ENCODE data around the gene CDK5. TPM values are rescaled to one million over a fixed set of nuclear protein-coding genes. Genes with fewer than 3 reads are reported as not detected.

CDK5 gene
- total and polyA plus RNA-seq, 9 of the 15 experiments (the other 6 are each of a cell fraction or from before 2014, with no cell fraction given), result 3.2 to 38.0 (median 27.5) TPM

- TF ChIP-seq MAFK (IDR thresholded peaks at IDR 0.05; ENCODE audit: low read length) (no peak), MAFF (IDR thresholded peaks at IDR 0.05; ENCODE audit: low read length) (no peak), NEUROD1 (IDR thresholded peaks at IDR 0.05; ENCODE audit: borderline replicate concordance, low read depth, low read length, partially characterized antibody) (no peak), FOXP4 (CRISPR knock-in tag; IDR thresholded peaks at IDR 0.05; ENCODE audit: borderline replicate concordance) (no peak; the same call in 1 of the 2 replicates), DPF2 (IDR thresholded peaks at IDR 0.05) (peak; percentile 25), ELK1 (CRISPR knock-in tag; IDR thresholded peaks at IDR 0.05) (no peak), MTA1 (IDR thresholded peaks at IDR 0.05; ENCODE audit: borderline replicate concordance) (no peak), CBX3 (IDR thresholded peaks at IDR 0.05; ENCODE audit: borderline replicate concordance in 1 of 2, low read length in 2 of 2) (no peak), ETV1 (tag; conservative IDR thresholded peaks at IDR 0.05; ENCODE audit: low read depth) (no peak), SMARCE1 (IDR thresholded peaks at IDR 0.05) (0 out of 2 replicates have a peak, but pooled peaks have one; percentile 61), CREB3L1 (IDR thresholded peaks at IDR 0.05; ENCODE audit: borderline replicate concordance, low read depth) (no peak), RAD51 (IDR thresholded peaks at IDR 0.05; ENCODE audit: borderline replicate concordance, low read depth) (no peak), CTCF (IDR thresholded peaks at IDR 0.05 in 2 of 3, conservative IDR thresholded peaks at IDR 0.05 in 1 of 3; ENCODE audit: insufficient read depth in 2 of 3, low read depth in 1 of 3, low read length in 3 of 3) (no peak), ARID1B (IDR thresholded peaks at IDR 0.05) (peak; percentile 15; the same call in 1 of the 2 replicates), GABPA (tag; conservative IDR thresholded peaks at IDR 0.05; ENCODE audit: low read depth) (no peak), NBN (IDR thresholded peaks at IDR 0.05; ENCODE audit: low read depth) (no peak), CBX1 (IDR thresholded peaks at IDR 0.05; ENCODE audit: low read depth) (no peak), SRSF7 (optimal IDR thresholded peaks at IDR 0.05; ENCODE audit: low read depth, low read length) (no peak), GABPB2 (CRISPR knock-in tag; conservative IDR thresholded peaks at IDR 0.05) (no peak), SETDB1 (IDR thresholded peaks at IDR 0.05; ENCODE audit: low read length) (no peak), IFI16 (CRISPR knock-in tag; IDR thresholded peaks at IDR 0.05) (no peak)
- TF ChIP-seq, protein P1, sequence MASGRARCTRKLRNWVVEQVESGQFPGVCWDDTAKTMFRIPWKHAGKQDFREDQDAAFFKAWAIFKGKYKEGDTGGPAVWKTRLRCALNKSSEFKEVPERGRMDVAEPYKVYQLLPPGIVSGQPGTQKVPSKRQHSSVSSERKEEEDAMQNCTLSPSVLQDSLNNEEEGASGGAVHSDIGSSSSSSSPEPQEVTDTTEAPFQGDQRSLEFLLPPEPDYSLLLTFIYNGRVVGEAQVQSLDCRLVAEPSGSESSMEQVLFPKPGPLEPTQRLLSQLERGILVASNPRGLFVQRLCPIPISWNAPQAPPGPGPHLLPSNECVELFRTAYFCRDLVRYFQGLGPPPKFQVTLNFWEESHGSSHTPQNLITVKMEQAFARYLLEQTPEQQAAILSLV (tag; IDR thresholded peaks at IDR 0.05), result peak; percentile 27; the same call in 1 of the 2 replicates
Measured at GRCh38 chr7:151028948-151029501, 28.7 kb downstream of the CDK5 start (continued).

Data from K562 (cell line).